ENCODE data around the gene DHPS.

Gene DHPS

GRCh38 chr19:12666265-12667048 lies 15.2 kb downstream of the DHPS start, which contains the start of the genes MAN2B1 and WDR83:
TSS of gene MAN2B1 (minus strand) at chr19:12666742. CDS start at chr19:12666701, 41 bp downstream.
TSS of gene WDR83 (plus strand) at chr19:12666807. CDS start at chr19:12669791, 2,984 bp downstream.
- no peaks in the 10 kb centered on the region for H3K36me3 ChIP-seq (ENCODE audit: control insufficient read depth, insufficient read depth, low read length)
- H3K9me3 ChIP-seq (ENCODE audit: control insufficient read depth, low read length), result no peaks in the 10 kb centered on the region
- peaks cover 5% of the 10 kb centered on the region for H3K79me2 ChIP-seq
- peak within 1 kb of the TSS; percentile 98 for H3K4me2 ChIP-seq (ENCODE audit: low read length)
- H3K4me3 ChIP-seq (ENCODE audit: low read depth, low read length), result peak within 1 kb of the TSS; percentile 76
- H3K4me1 ChIP-seq, result peaks cover 10% of the 10 kb centered on the region
- no peak for TF ChIP-seq CTCF (IDR thresholded peaks at IDR 0.05)
- no peaks in the 10 kb centered on the region for H3K27me3 ChIP-seq (ENCODE audit: control insufficient read depth, insufficient read depth, low read length)
- peak within 1 kb of the TSS; percentile 22 for H3K27ac ChIP-seq
- H3K9ac ChIP-seq, result no peak within 1 kb of the TSS
- peak within 1 kb of the TSS; percentile 91 for H2AFZ ChIP-seq

GRCh38 chr19:12665671-12666264 lies 15.9 kb downstream of the DHPS start:
- H3K4me3 ChIP-seq (ENCODE audit: low read depth, low read length), result peak overlapping the region; percentile 76
- H3K27ac ChIP-seq, result no peak overlapping the region
- no peak for TF ChIP-seq CTCF (IDR thresholded peaks at IDR 0.05)
- peak overlapping the region; percentile 98 for H3K4me2 ChIP-seq (ENCODE audit: low read length)
- H3K9ac ChIP-seq, result no peak overlapping the region
- H3K36me3 ChIP-seq (ENCODE audit: control insufficient read depth, insufficient read depth, low read length), result no peaks in the 10 kb centered on the region
- H3K9me3 ChIP-seq (ENCODE audit: control insufficient read depth, low read length), result no peaks in the 10 kb centered on the region
- H3K4me1 ChIP-seq, result peaks cover 8% of the 10 kb centered on the region
- H3K27me3 ChIP-seq (ENCODE audit: control insufficient read depth, insufficient read depth, low read length), result no peaks in the 10 kb centered on the region
- peaks cover 5% of the 10 kb centered on the region for H3K79me2 ChIP-seq
- H2AFZ ChIP-seq, result peak overlapping the region; percentile 91

GRCh38 chr19:12665281-12665573 lies 16.5 kb downstream of the DHPS start:
- peaks cover 3% of the 10 kb centered on the region for H3K4me1 ChIP-seq
- H3K36me3 ChIP-seq (ENCODE audit: control insufficient read depth, insufficient read depth, low read length), result no peaks in the 10 kb centered on the region
- H3K4me3 ChIP-seq (ENCODE audit: low read depth, low read length), result no peak overlapping the region
- no peak overlapping the region for H3K9ac ChIP-seq
- H3K9me3 ChIP-seq (ENCODE audit: control insufficient read depth, low read length), result no peaks in the 10 kb centered on the region
- TF ChIP-seq CTCF (IDR thresholded peaks at IDR 0.05), result no peak
- peaks cover under 1% of the 10 kb centered on the region for H3K79me2 ChIP-seq
- no peak overlapping the region for H2AFZ ChIP-seq
- no peak overlapping the region for H3K4me2 ChIP-seq (ENCODE audit: low read length)
- no peak overlapping the region for H3K27ac ChIP-seq
- no peaks in the 10 kb centered on the region for H3K27me3 ChIP-seq (ENCODE audit: control insufficient read depth, insufficient read depth, low read length)

GRCh38 chr19:12664406-12665280 lies 17.0 kb downstream of the DHPS start:
- Histone ChIP-seq H3K27ac (no peak overlapping the region), H3K9ac (no peak overlapping the region), H3K9me3 (ENCODE audit: control insufficient read depth, low read length) (no peaks in the 10 kb centered on the region), H2AFZ (no peak overlapping the region), H3K36me3 (ENCODE audit: control insufficient read depth, insufficient read depth, low read length) (no peaks in the 10 kb centered on the region), H3K4me3 (ENCODE audit: low read depth, low read length) (no peak overlapping the region), H3K79me2 (no peaks in the 10 kb centered on the region), H3K27me3 (ENCODE audit: control insufficient read depth, insufficient read depth, low read length) (no peaks in the 10 kb centered on the region), H3K4me1 (peaks cover 3% of the 10 kb centered on the region), H3K4me2 (ENCODE audit: low read length) (no peak overlapping the region)
- no peak for TF ChIP-seq CTCF (IDR thresholded peaks at IDR 0.05)
